Stimulated activated memory B cell treated with anti-CD40 and anti-IgM and Interleukin-4, amounts not matched to agents 10 μg/mL and 1 μg/mL and 100 μg/mL, for 72 hours (primary cell): ENCODE results near the gene CSMD2.
A peak's percentile ranks its signal among the peaks of the same experiment; 100 is the strongest.
"Not testable (repeated sequence)": the region's sequence is repeated elsewhere in the genome, so short reads cannot be mapped to it uniquely, and the experiment has no call there.

Experiments used
- ATAC-seq: fragments of 150-1000 bp; cut with Tn5 transposase; 2 replicates; pipeline ENCODE4 v1.10.0; 2021
- H3K27ac Mint-ChIP-seq: one replicate; pipeline ENCODE4 v1.8.0; 2022; ENCODE audit warnings: mild to moderate bottlenecking, mixed read lengths
- H3K27me3 Mint-ChIP-seq: one replicate; pipeline ENCODE4 v1.8.0; 2022; ENCODE audit warnings: mixed read lengths
- H3K36me3 Mint-ChIP-seq: one replicate; pipeline ENCODE4 v1.8.0; 2022; ENCODE audit warnings: mixed read lengths
- H3K4me1 Mint-ChIP-seq: one replicate; pipeline ENCODE4 v1.8.0; 2022; ENCODE audit warnings: mixed read lengths
- H3K4me3 Mint-ChIP-seq: one replicate; pipeline ENCODE4 v1.8.0; 2022; ENCODE audit warnings: mild to moderate bottlenecking, moderate library complexity, mixed read lengths
- H3K9me3 Mint-ChIP-seq: one replicate; pipeline ENCODE4 v1.8.0; 2022; ENCODE audit warnings: mixed read lengths

Gene CSMD2

GRCh38 chr1:34164771-34165391 lies at the start of gene CSMD2:
TSS of gene CSMD2 (minus strand) at chr1:34165230. CDS start at chr1:34165097, 133 bp downstream.
- Mint-ChIP-seq H3K4me3 (no peak within 1 kb of the TSS), H3K9me3 (no peaks in the 10 kb centered on the region), H3K4me1 (peaks cover 7% of the 10 kb centered on the region), H3K27ac (no peak within 1 kb of the TSS), H3K36me3 (no peaks in the 10 kb centered on the region), H3K27me3 (peaks cover 92% of the 10 kb centered on the region)
- no peak for ATAC-seq

GRCh38 chr1:34213956-34214355 lies 48.9 kb upstream of the CSMD2 start:
- Mint-ChIP-seq H3K27ac (no peak overlapping the region), H3K27me3 (no peaks in the 10 kb centered on the region), H3K4me3 (no peak overlapping the region), H3K9me3 (no peaks in the 10 kb centered on the region), H3K4me1 (no peaks in the 10 kb centered on the region), H3K36me3 (no peaks in the 10 kb centered on the region)
- no peak for ATAC-seq

GRCh38 chr1:34212673-34213072 lies 47.6 kb upstream of the CSMD2 start:
- H3K4me1 Mint-ChIP-seq = no peaks in the 10 kb centered on the region
- no peak overlapping the region for H3K4me3 Mint-ChIP-seq
- H3K9me3 Mint-ChIP-seq = no peaks in the 10 kb centered on the region
- no peaks in the 10 kb centered on the region for H3K27me3 Mint-ChIP-seq
- no peaks in the 10 kb centered on the region for H3K36me3 Mint-ChIP-seq
- ATAC-seq = no peak
- no peak overlapping the region for H3K27ac Mint-ChIP-seq

GRCh38 chr1:34199927-34200326 lies 34.9 kb upstream of the CSMD2 start:
- Mint-ChIP-seq H3K27me3 (peaks cover 11% of the 10 kb centered on the region), H3K4me3 (no peak overlapping the region)
- peak; percentile 21 for ATAC-seq

GRCh38 chr1:34192621-34193020 lies 27.6 kb upstream of the CSMD2 start:
- ATAC-seq = no peak
- no peak overlapping the region for H3K4me3 Mint-ChIP-seq
- H3K27ac Mint-ChIP-seq = no peak overlapping the region
- peaks cover 10% of the 10 kb centered on the region for H3K27me3 Mint-ChIP-seq
- H3K4me1 Mint-ChIP-seq = no peaks in the 10 kb centered on the region
- peaks cover 9% of the 10 kb centered on the region for H3K9me3 Mint-ChIP-seq
- H3K36me3 Mint-ChIP-seq = no peaks in the 10 kb centered on the region

More at GRCh38 chr1:34199927-34200326, 34.9 kb upstream of the CSMD2 start:
- Mint-ChIP-seq H3K36me3 (no peaks in the 10 kb centered on the region), H3K27ac (no peak overlapping the region), H3K4me1 (no peaks in the 10 kb centered on the region), H3K9me3 (peaks cover 3% of the 10 kb centered on the region)

GRCh38 chr1:34190692-34191091 lies 25.7 kb upstream of the CSMD2 start:
- Mint-ChIP-seq H3K4me3 (no peak overlapping the region), H3K4me1 (no peaks in the 10 kb centered on the region), H3K27ac (no peak overlapping the region), H3K27me3 (peaks cover 18% of the 10 kb centered on the region), H3K9me3 (peaks cover 9% of the 10 kb centered on the region), H3K36me3 (no peaks in the 10 kb centered on the region)
- no peak for ATAC-seq

- no peak for ATAC-seq
- Mint-ChIP-seq H3K4me1 (no peaks in the 10 kb centered on the region), H3K36me3 (no peaks in the 10 kb centered on the region), H3K4me3 (no peak overlapping the region), H3K27me3 (peaks cover 24% of the 10 kb centered on the region), H3K9me3 (peaks cover 9% of the 10 kb centered on the region), H3K27ac (no peak overlapping the region)
Observed at GRCh38 chr1:34188985-34189384, 24.0 kb upstream of the CSMD2 start.

- H3K27ac Mint-ChIP-seq = no peak overlapping the region
- peaks cover 24% of the 10 kb centered on the region for H3K27me3 Mint-ChIP-seq
- no peaks in the 10 kb centered on the region for H3K36me3 Mint-ChIP-seq
- no peak overlapping the region for H3K4me3 Mint-ChIP-seq
- no peaks in the 10 kb centered on the region for H3K4me1 Mint-ChIP-seq
- ATAC-seq = no peak
- peaks cover 9% of the 10 kb centered on the region for H3K9me3 Mint-ChIP-seq
Observed at GRCh38 chr1:34188418-34188817, 23.4 kb upstream of the CSMD2 start.

GRCh38 chr1:34186741-34187494 lies 21.9 kb upstream of the CSMD2 start:
- no peaks in the 10 kb centered on the region for H3K4me1 Mint-ChIP-seq
- no peak overlapping the region for H3K27ac Mint-ChIP-seq
- H3K9me3 Mint-ChIP-seq = peaks cover 9% of the 10 kb centered on the region
- no peak for ATAC-seq
- H3K36me3 Mint-ChIP-seq = no peaks in the 10 kb centered on the region
- H3K4me3 Mint-ChIP-seq = no peak overlapping the region
- H3K27me3 Mint-ChIP-seq = peaks cover 24% of the 10 kb centered on the region

GRCh38 chr1:34183381-34183780 lies 18.4 kb upstream of the CSMD2 start:
- H3K9me3 Mint-ChIP-seq, H3K4me1 Mint-ChIP-seq, H3K36me3 Mint-ChIP-seq, ATAC-seq, H3K27ac Mint-ChIP-seq, H3K4me3 Mint-ChIP-seq: not testable (repeated sequence)
- peaks cover 20% of the 10 kb centered on the region for H3K27me3 Mint-ChIP-seq

- no peak for ATAC-seq
- peaks cover 2% of the 10 kb centered on the region for H3K9me3 Mint-ChIP-seq
- H3K27me3 Mint-ChIP-seq = peaks cover 30% of the 10 kb centered on the region
- H3K36me3 Mint-ChIP-seq = no peaks in the 10 kb centered on the region
- H3K27ac Mint-ChIP-seq = no peak overlapping the region
- no peaks in the 10 kb centered on the region for H3K4me1 Mint-ChIP-seq
- H3K4me3 Mint-ChIP-seq = no peak overlapping the region
Observed at GRCh38 chr1:34178072-34178471, 13.0 kb upstream of the CSMD2 start.

GRCh38 chr1:34176830-34177603 lies 12.0 kb upstream of the CSMD2 start, which contains the start of gene C1orf94:
TSS of gene C1orf94 (plus strand) at chr1:34176907. CDS start at chr1:34177790, 883 bp downstream.
- Mint-ChIP-seq H3K4me1 (no peaks in the 10 kb centered on the region), H3K27ac (no peak within 1 kb of the TSS), H3K4me3 (no peak within 1 kb of the TSS), H3K9me3 (peaks cover 2% of the 10 kb centered on the region), H3K36me3 (no peaks in the 10 kb centered on the region), H3K27me3 (peaks cover 30% of the 10 kb centered on the region)
- peak; percentile 20 for ATAC-seq

- no peak for ATAC-seq
- Mint-ChIP-seq H3K27me3 (peaks cover 38% of the 10 kb centered on the region), H3K9me3 (no peaks in the 10 kb centered on the region), H3K4me1 (no peaks in the 10 kb centered on the region), H3K27ac (no peak overlapping the region), H3K36me3 (no peaks in the 10 kb centered on the region), H3K4me3 (no peak overlapping the region)
Observed at GRCh38 chr1:34175744-34176143, 10.7 kb upstream of the CSMD2 start.

GRCh38 chr1:34167389-34167788 lies 2.4 kb upstream of the CSMD2 start:
- H3K36me3 Mint-ChIP-seq = no peaks in the 10 kb centered on the region
- H3K27ac Mint-ChIP-seq = no peak overlapping the region
- peaks cover 7% of the 10 kb centered on the region for H3K4me1 Mint-ChIP-seq
- peaks cover 80% of the 10 kb centered on the region for H3K27me3 Mint-ChIP-seq
- ATAC-seq = no peak
- H3K9me3 Mint-ChIP-seq = no peaks in the 10 kb centered on the region
- no peak overlapping the region for H3K4me3 Mint-ChIP-seq

GRCh38 chr1:34166625-34167361 lies 1.8 kb upstream of the CSMD2 start:
- no peaks in the 10 kb centered on the region for H3K36me3 Mint-ChIP-seq
- no peaks in the 10 kb centered on the region for H3K9me3 Mint-ChIP-seq
- H3K27ac Mint-ChIP-seq = no peak overlapping the region
- peaks cover 7% of the 10 kb centered on the region for H3K4me1 Mint-ChIP-seq
- no peak for ATAC-seq
- H3K27me3 Mint-ChIP-seq = peaks cover 85% of the 10 kb centered on the region
- H3K4me3 Mint-ChIP-seq = no peak overlapping the region
